Measurements from ENCODE around the gene SARDH.

- TF ChIP-seq CTCF (IDR thresholded peaks at IDR 0.05) = no peak
- no peak for TF ChIP-seq POLR2A (IDR thresholded peaks at IDR 0.05)
- TF ChIP-seq POLR2AphosphoS5 (IDR thresholded peaks at IDR 0.05) = no peak
Measured at GRCh38 chr9:133640160-133640559, 98.0 kb downstream of the SARDH start.

Data from breast epithelium (tissue), 3 donors.